Measurements from ENCODE around the gene GAS1.

GRCh38 chr9:86983249-86983619 lies 35.9 kb upstream of the GAS1 start:
- TF ChIP-seq CTCF (IDR thresholded peaks at IDR 0.05) (no peak), POLR2A (IDR thresholded peaks at IDR 0.05) (no peak), POLR2AphosphoS5 (IDR thresholded peaks at IDR 0.05) (no peak)
